WTC11 (cell line): ENCODE data around the gene BAIAP2L1. TPM values are rescaled to one million over a fixed set of nuclear protein-coding genes. Genes with fewer than 3 reads are reported as not detected.

ENCODE experiments used
- ATAC-seq: fragments of 200-7000 bp; cut with Tn5 transposase; 2 replicates; pipeline ENCODE4 v1.10.0; 2021; ENCODE audit warnings: mild to moderate bottlenecking, moderate library complexity
- CTCF ChIA-PET: fragments of 300-600 bp; sonication (Branson Sonifier 250); formaldehyde crosslinking; loops from one replicate; lab custom pipeline; 2021; ENCODE audit warnings: antibody characterized with exemption; lab: Charles Lee
- POLR2A ChIA-PET: fragments of 350-600 bp; sonication (Branson Sonifier 250); formaldehyde crosslinking; loops from one replicate; lab custom pipeline; 2021; ENCODE audit warnings: antibody characterized with exemption; lab: Charles Lee
- DNase-seq: peaks from one replicate; pipeline ENCODE4 v3.0.0; 2021; ENCODE audit warnings: low spot score
- H3K27ac Mint-ChIP-seq: 2 replicates; pipeline ENCODE4 v1.8.0; 2021; ENCODE audit warnings: mixed read lengths
- H3K27me3 Mint-ChIP-seq: 2 replicates; pipeline ENCODE4 v1.8.0; 2021; ENCODE audit warnings: low read depth, mild to moderate bottlenecking, moderate library complexity, mixed read lengths
- H3K36me3 Mint-ChIP-seq: 2 replicates; pipeline ENCODE4 v1.8.0; 2021; ENCODE audit warnings: mixed read lengths
- H3K4me1 Mint-ChIP-seq: 2 replicates; pipeline ENCODE4 v1.8.0; 2022; ENCODE audit warnings: mixed read lengths
- H3K4me3 Mint-ChIP-seq: 2 replicates; pipeline ENCODE4 v1.8.0; 2021; ENCODE audit warnings: mild to moderate bottlenecking, moderate library complexity, mixed read lengths
- H3K9me3 Mint-ChIP-seq: 2 replicates; pipeline ENCODE4 v1.8.0; 2021; ENCODE audit warnings: mixed read lengths
- AR ChIP-seq: fragments of 250-450 bp; sonication (Bioruptor Pico); IDR thresholded peaks from 2 replicates; pipeline ENCODE4 v1.9.0; 2021; ENCODE audit warnings: mild to moderate bottlenecking
- ATF1 ChIP-seq: sonication (generic); formaldehyde crosslinking; IDR thresholded peaks from 2 replicates; pipeline ENCODE4 v1.8.1; 2023; ENCODE audit warnings: mild to moderate bottlenecking, moderate library complexity, missing genetic modification reagents
- ATF3 ChIP-seq: sonication (generic); formaldehyde crosslinking; conservative IDR thresholded peaks from 2 replicates; pipeline ENCODE4 v1.8.1; 2022; ENCODE audit warnings: mild to moderate bottlenecking, missing genetic modification reagents
- CREM ChIP-seq: sonication (generic); formaldehyde crosslinking; IDR thresholded peaks from 2 replicates; pipeline ENCODE4 v1.8.1; 2022; ENCODE audit warnings: mild to moderate bottlenecking, missing genetic modification reagents, moderate library complexity
- E2F5 ChIP-seq: sonication (generic); formaldehyde crosslinking; IDR thresholded peaks from 2 replicates; pipeline ENCODE4 v1.8.1; 2022; ENCODE audit warnings: mild to moderate bottlenecking, moderate library complexity, missing genetic modification reagents
- FOXK1 ChIP-seq: sonication (generic); formaldehyde crosslinking; IDR thresholded peaks from 2 replicates; pipeline ENCODE4 v1.8.0; 2022; ENCODE audit warnings: mild to moderate bottlenecking, moderate library complexity, missing genetic modification reagents
- GRHL2 ChIP-seq: fragments of 250-450 bp; sonication (Bioruptor Pico); IDR thresholded peaks from 2 replicates; pipeline ENCODE4 v1.8.0; 2022; ENCODE audit warnings: mild to moderate bottlenecking, moderate library complexity; ENCODE audit not compliant: insufficient replicate concordance, severe bottlenecking
- HMGA2 ChIP-seq: fragments of 250-450 bp; sonication (Bioruptor Pico); IDR thresholded peaks from 2 replicates; pipeline ENCODE4 v1.4.0; 2021; ENCODE audit warnings: mild to moderate bottlenecking, moderate library complexity
- KAT7 ChIP-seq: sonication (generic); formaldehyde crosslinking; IDR thresholded peaks from 2 replicates; pipeline ENCODE4 v1.8.1; 2023; ENCODE audit warnings: missing genetic modification reagents, mild to moderate bottlenecking, borderline replicate concordance
- OVOL2 ChIP-seq: fragments of 250-450 bp; sonication (Bioruptor Pico); IDR thresholded peaks from 2 replicates; pipeline ENCODE4 v1.9.0; 2021; ENCODE audit warnings: mild to moderate bottlenecking, borderline replicate concordance
- SMAD4 ChIP-seq: sonication (generic); formaldehyde crosslinking; IDR thresholded peaks from 2 replicates; pipeline ENCODE4 v1.8.0; 2022; ENCODE audit warnings: mild to moderate bottlenecking, missing genetic modification reagents
- SOX15 ChIP-seq: fragments of 250-450 bp; sonication (Bioruptor Pico); IDR thresholded peaks from 2 replicates; pipeline ENCODE4 v1.9.0; 2021; ENCODE audit warnings: mild to moderate bottlenecking
- USF2 ChIP-seq: sonication (generic); formaldehyde crosslinking; IDR thresholded peaks from 2 replicates; pipeline ENCODE4 v1.8.1; 2023; ENCODE audit warnings: mild to moderate bottlenecking, missing genetic modification reagents, moderate library complexity
- ZMAT4 ChIP-seq: fragments of 250-450 bp; sonication (Bioruptor Pico); IDR thresholded peaks from 2 replicates; pipeline ENCODE4 v1.9.0; 2021; ENCODE audit warnings: mild to moderate bottlenecking
- ZNF121 ChIP-seq: sonication (generic); formaldehyde crosslinking; IDR thresholded peaks from 2 replicates; pipeline ENCODE4 v1.8.0; 2023; ENCODE audit warnings: missing genetic modification reagents
- ZNF219 ChIP-seq: sonication (generic); formaldehyde crosslinking; IDR thresholded peaks from 2 replicates; pipeline ENCODE4 v1.8.0; 2023; ENCODE audit warnings: missing genetic modification reagents, mild to moderate bottlenecking, borderline replicate concordance
- ZNF423 ChIP-seq: fragments of 250-450 bp; sonication (Bioruptor Pico); IDR thresholded peaks from 2 replicates; pipeline ENCODE4 v2.1.2; 2022; ENCODE audit warnings: mild to moderate bottlenecking, moderate library complexity
- ZNF425 ChIP-seq: fragments of 250-450 bp; sonication (Bioruptor Pico); conservative IDR thresholded peaks from 2 replicates; pipeline ENCODE4 v1.9.0; 2021; ENCODE audit warnings: mild to moderate bottlenecking
- total RNA-seq: library from RNA; stranded (reverse); gene quantifications from 3 replicates; pipeline ENCODE4 v1.2.3, GENCODE V29; 2021

Gene BAIAP2L1
- total RNA-seq, 1 experiment from 2014 or later, result 37.5 TPM

- DNase-seq, result no peak
- no peaks in the 10 kb centered on the region for H3K36me3 Mint-ChIP-seq
These were observed 133.6 kb downstream of the BAIAP2L1 start for GRCh38 chr7:98267303-98267702.

GRCh38 chr7:98266840-98267239, 134.1 kb downstream of the BAIAP2L1 start:
- CTCF ChIA-PET, result interaction anchor here (0.6 to 2.9 kb wide), 3 partner anchors 16 to 224 kb away, joined by 3 to 9 read pairs (median 7); no protein-coding TSS in a partner anchor
- peaks cover 4% of the 10 kb centered on the region for H3K9me3 Mint-ChIP-seq
- POLR2A ChIA-PET, result no interaction called here
- TF ChIP-seq ATF3 (CRISPR knock-in tag) (no peak), KAT7 (CRISPR knock-in tag) (no peak), E2F5 (no peak), OVOL2 (CRISPR knock-in tag) (no peak), GRHL2 (CRISPR knock-in tag) (no peak), CREM (CRISPR knock-in tag) (no peak), HMGA2 (CRISPR knock-in tag) (no peak), ZMAT4 (no peak), ZNF219 (CRISPR knock-in tag) (no peak), AR (no peak), ZNF121 (CRISPR knock-in tag) (no peak), ZNF425 (no peak)
- TF ChIP-seq, all 79 proteins: peak for 0
- DNase-seq (no peak), ATAC-seq (no peak)
- no peaks in the 10 kb centered on the region; the same call in 1 of the 2 replicates for H3K36me3 Mint-ChIP-seq
- peaks cover 2% of the 10 kb centered on the region; the same call in 1 of the 2 replicates for H3K4me1 Mint-ChIP-seq
- H3K27me3 Mint-ChIP-seq, result no peaks in the 10 kb centered on the region
- H3K27ac Mint-ChIP-seq, result no peak overlapping the region
- no peak overlapping the region for H3K4me3 Mint-ChIP-seq

More at GRCh38 chr7:98267303-98267702, 133.6 kb downstream of the BAIAP2L1 start:
- H3K4me1 Mint-ChIP-seq, result peaks cover 2% of the 10 kb centered on the region; the same call in 1 of the 2 replicates
- ChIA-PET POLR2A (no interaction called here), CTCF (interaction anchor here (0.6 to 2.9 kb wide), 3 partner anchors 17 to 224 kb away, joined by 3 to 9 read pairs (median 7); no protein-coding TSS in a partner anchor)
- no peaks in the 10 kb centered on the region; the same call in 1 of the 2 replicates for H3K9me3 Mint-ChIP-seq
- no peak overlapping the region for H3K4me3 Mint-ChIP-seq
- TF ChIP-seq FOXK1 (CRISPR knock-in tag) (no peak), ATF1 (CRISPR knock-in tag) (no peak), USF2 (no peak), SOX15 (CRISPR knock-in tag) (no peak), SMAD4 (CRISPR knock-in tag) (no peak), ZNF423 (CRISPR knock-in tag) (no peak)
- ATAC-seq, result no peak
- H3K27me3 Mint-ChIP-seq, result no peaks in the 10 kb centered on the region
- no peak overlapping the region for H3K27ac Mint-ChIP-seq
